ENCODE data around the gene EHD4.

Gene EHD4

DNA sequence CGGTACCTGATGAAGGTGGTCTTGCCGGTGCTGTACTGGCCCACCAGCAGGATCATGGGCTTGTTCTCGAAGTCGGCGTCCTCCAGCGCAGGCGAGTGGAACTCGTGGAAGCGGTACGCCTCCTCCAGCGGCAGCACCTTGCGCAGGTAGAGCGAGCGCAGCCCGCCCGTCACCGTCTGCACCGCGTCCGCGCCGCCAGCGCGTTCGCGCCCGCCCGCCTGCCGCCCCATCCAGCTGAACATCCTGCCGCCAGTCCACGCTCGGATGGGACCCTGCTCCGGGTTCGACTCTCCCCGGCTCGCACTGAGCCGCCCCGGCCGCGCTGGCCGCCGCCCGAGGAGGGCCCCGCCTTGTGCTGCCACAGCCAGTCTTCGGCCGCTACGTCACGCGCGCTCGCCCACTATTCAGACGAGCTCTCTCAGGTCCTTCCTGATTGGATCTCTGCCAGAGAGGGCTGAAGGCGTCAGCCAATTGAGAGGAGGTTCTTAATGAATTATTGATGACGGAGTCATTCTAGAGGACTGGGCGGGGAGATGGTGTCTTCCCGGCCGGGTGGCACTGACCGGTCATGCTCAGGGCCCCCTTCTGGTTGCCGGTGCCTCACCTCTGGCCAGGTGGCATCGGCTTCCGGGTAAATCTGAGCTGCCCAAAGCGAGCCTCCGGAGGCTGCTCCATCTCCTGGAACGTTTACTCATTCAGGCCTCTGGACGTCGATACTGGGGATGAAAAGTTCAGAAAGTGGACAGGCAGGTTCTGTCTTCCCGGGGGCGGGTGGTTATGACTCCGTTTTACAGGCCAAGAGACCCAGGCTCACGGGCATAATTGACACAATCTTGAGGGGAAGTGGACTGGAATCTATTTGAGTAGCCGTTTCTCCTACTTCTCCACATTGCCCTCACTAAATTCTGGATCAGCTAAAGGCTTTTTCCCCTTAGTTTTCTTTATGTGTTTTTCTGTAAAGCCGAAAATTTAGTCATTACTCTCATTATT, at the start of gene EHD4:
Gene EHD4, minus strand, starts transcription at position 305 of the 990 bp plus-strand sequence. Its CDS starts 63 bp downstream, at position 242.
- peak; percentile 90 for DNase-seq (ENCODE audit: low read depth)

DNA sequence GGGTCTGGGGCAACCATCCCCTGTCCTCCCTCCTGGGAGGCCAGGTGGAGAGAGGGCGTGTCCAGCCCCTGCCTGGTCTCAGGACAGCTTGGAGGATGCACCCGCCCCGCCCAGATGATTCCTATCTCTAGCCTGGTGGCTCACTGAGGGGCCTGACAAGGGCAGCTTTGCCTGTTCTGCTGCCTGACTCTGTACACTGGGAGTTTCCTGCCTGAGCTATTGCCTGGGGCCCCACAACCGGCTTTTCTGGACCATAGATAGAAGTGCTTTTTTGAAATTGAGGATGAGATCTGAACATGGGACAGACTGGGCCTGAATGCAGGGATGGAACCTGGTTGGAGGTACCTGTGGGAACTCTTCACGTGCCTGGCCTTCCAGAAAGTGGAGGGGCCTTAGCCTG, 49.2 kb upstream of the EHD4 start:
- no peak for DNase-seq (ENCODE audit: low read depth)

DNA sequence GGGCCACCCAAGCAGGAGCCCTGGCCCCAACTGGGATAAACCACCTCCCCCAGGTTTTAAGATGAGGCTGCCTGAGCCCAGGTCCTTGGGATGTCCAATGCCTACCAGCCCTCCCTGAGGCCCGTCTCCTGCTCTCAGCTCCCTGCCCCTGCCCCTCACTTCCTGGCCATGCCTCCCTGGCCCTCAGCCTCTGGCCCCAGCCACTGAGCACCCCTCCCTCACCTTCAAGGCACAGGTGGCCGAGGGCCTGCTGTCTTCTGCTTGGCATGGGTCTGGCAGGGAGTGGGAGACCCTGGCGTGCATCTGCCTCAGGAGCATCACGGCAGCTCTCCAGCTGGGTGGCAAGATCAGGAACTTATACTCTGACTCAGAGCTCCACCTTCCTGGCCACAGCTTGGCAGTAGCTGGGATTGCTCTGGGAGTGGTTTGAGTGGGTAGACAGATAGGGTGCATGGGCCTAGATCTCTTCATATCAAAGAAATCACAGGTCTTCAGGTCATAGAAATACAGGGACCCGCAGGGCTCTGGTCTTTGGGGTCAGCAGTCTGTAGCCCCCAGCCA, 48.4 kb upstream of the EHD4 start, which contains the start of gene PLA2G4E:
Gene PLA2G4E, minus strand, starts transcription at position 330 of the 561 bp plus-strand sequence. Its CDS starts 12 bp downstream, at position 318.
- no peak for DNase-seq (ENCODE audit: low read depth)

DNA sequence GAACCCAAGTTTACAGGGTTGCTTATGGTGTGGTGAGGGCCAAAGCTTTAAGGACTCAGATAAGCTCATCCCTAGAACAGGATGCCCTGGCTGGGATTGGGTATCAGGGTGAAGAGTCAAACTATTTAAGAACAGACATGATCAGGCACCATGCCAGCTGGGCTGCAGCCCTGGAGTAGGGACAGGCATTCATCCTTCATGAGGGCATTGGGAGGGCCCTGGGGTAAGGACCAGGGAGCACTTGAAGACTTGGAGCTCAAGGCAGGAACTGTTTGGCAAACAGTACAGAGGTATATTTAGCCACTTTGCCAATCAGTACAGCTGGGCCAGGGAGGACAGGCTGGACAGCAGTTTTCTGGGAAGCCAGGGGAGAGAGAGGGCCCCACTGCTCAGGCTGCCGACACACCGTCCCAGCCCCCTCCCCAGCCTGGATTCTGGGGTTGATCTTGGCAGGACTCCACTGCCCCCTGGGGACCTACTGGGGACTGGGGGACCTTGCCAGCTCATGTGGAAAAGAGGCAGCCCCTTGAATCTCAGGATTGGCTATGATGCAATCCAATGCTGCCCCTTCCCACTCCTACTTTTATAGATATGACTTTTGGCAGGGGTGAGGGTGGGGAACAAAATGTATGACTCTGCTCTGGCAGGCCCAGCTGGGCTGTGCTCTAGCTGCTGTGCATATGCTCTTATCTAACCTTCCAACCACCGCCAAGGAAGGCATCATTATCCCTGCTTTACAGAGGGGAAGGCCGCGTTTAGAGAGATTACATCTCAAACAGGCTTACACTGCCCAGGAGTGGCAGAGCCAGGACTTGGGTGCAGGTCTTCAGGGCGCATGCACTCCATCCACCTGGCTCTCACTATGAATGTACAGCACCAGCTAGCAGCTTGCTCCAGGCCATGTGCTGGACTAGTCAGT, 46.2 kb upstream of the EHD4 start:
- DNase-seq (ENCODE audit: low read depth), result no peak

- no peak for DNase-seq (ENCODE audit: low read depth)
Observed at GRCh38 chr15:42016971-42017370, 44.6 kb upstream of the EHD4 start.

DNA sequence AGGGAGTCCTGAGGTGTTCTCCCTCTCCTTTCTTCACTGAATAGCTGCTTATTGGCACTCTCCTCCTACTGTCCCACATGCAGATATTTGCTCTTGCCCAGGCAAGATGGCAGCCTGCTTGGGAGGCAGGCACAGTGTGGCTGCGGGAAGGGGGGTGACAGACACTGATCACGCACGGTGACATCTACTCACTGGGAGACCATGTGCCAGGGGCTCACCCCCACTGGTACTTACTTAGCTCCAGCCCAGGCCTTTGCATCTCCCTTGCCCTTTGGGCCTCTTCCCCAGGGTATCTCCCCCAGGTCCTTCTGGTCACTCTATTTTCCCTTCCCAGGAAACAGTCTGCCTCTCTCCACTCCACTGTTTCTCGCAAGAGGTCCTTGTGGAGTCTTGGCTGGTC, 42.0 kb upstream of the EHD4 start:
- DNase-seq (ENCODE audit: low read depth), result no peak

DNA sequence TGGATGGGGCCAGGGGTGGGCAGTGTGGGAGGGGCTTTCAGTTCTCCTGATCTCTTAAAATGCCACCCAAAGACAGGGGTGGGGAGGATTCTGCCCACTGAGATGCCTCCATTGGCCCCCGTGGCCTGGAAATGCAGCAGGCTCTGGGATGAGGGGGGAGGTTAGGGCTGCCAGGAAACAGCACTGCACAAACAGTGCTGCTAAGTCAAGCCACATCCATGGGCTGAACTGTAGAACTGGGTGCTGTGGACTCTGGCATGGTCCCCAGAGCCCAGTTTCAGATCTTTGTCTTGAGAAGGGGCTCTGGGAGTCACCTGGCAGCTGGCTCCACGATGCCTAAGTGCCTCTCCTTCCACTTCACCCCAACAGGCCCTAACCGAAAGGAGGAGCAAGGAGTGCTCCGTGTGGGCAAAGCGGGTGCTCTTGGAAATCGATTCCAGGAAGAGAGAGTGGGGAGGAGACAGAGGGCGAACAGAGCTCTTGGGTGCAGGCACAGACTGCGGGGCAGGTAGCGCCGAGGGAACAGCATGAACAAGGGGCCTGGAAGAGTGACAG, 40.6 kb upstream of the EHD4 start:
- no peak for DNase-seq (ENCODE audit: low read depth)

- no peak for DNase-seq (ENCODE audit: low read depth)
Observed at GRCh38 chr15:42012241-42012640, 39.9 kb upstream of the EHD4 start.

- no peak for DNase-seq (ENCODE audit: low read depth)
Observed at GRCh38 chr15:42011074-42011473, 38.7 kb upstream of the EHD4 start.

GRCh38 chr15:42010434-42010833, 38.1 kb upstream of the EHD4 start:
- DNase-seq (ENCODE audit: low read depth), result no peak

- no peak for DNase-seq (ENCODE audit: low read depth)
Observed at GRCh38 chr15:42009474-42009873, 37.1 kb upstream of the EHD4 start.

DNA sequence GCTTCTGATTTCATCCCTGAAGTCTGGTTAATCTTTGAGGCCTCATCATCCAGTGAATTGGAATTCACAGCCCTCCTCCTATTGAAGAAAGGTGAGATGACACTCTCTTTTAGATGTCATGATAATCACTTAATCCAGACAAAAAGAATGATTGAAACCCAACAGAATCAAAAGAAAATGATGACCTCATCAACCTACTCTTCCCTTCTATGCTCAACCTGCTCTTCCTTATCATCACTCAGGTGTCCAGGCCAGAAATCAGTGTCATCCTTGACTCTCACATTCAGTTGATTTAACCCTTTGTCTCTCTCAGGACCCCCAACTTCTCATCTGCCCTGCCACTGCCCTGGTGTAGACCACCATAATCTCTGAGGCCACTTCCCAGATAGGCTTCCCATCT, 36.7 kb upstream of the EHD4 start:
- DNase-seq (ENCODE audit: low read depth), result no peak

- DNase-seq (ENCODE audit: low read depth), result no peak
Observed at GRCh38 chr15:42007386-42007785, 35.0 kb upstream of the EHD4 start.

DNA sequence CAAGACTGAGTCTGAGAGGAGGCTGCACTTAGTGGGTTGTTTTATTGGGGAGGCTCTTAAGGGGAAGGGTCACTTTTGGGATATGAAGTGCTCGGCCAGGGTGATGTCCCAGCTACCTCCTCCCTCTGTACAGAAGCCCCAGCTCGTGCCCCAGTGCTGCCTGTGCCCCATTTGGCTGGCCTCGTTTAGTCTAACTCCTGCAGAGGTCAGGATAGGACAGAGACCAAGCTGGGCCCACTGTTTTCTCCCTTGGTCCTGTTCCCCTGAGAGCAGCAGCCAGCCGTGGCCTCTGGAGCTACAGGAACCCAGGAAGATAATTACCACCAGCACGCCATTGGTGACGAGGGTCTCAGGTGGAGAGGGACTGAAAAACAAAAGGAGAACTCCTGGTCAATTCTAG, 30.0 kb upstream of the EHD4 start:
- DNase-seq (ENCODE audit: low read depth), result no peak

- DNase-seq (ENCODE audit: low read depth), result no peak
Observed at GRCh38 chr15:42001236-42001635, 28.9 kb upstream of the EHD4 start.

GRCh38 chr15:41999290-42000285, 27.2 kb upstream of the EHD4 start:
- DNase-seq (ENCODE audit: low read depth), result no peak

- DNase-seq (ENCODE audit: low read depth), result no peak
Observed at GRCh38 chr15:41997845-41998244, 25.5 kb upstream of the EHD4 start.

- DNase-seq (ENCODE audit: low read depth), result no peak
Observed at GRCh38 chr15:41996921-41997592, 24.7 kb upstream of the EHD4 start.

DNA sequence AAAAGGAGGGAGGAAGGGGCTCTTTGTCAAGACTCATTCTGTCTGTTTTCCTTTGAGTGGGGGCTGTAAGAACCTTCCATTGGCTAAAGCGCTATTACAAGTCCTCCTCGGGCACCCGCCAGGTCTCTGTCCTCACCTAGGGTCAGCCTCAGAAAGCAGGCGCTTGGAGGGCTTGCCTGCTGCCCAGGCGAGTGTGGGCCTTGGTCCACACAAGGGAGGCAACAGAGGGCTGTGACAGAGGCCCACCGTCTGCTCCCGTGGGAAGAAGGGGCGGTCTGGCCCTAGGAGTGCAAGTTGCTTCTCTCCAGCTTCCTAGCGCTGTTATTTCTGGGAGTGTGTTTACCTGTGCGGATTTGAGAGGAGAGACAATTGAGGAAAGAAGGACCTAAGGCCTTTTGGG, 24.0 kb upstream of the EHD4 start:
- DNase-seq (ENCODE audit: low read depth), result no peak

- DNase-seq (ENCODE audit: low read depth), result no peak
Observed at GRCh38 chr15:41995476-41995855, 23.1 kb upstream of the EHD4 start.
